SK-N-SH treated with all-trans-retinoic acid at 6 μM for 48 hours (cell line): ENCODE results near the gene ATP5F1D.

Source experiments
- ARNTL ChIP-seq: fragments of 450-650 bp; formaldehyde crosslinking; IDR thresholded peaks from 2 replicates; pipeline ENCODE4 v1.5.0; 2020; ENCODE audit warnings: low read depth, mild to moderate bottlenecking, moderate library complexity, borderline replicate concordance
- BACH2 ChIP-seq: fragments of 250-450 bp; sonication (Bioruptor Pico); IDR thresholded peaks from 2 replicates; pipeline ENCODE4 v1.9.0; 2021; ENCODE audit warnings: mild to moderate bottlenecking, borderline replicate concordance
- ESRRG ChIP-seq: fragments of 250-450 bp; sonication (Bioruptor Pico); IDR thresholded peaks from 2 replicates; pipeline ENCODE4 v1.6.1; 2021; ENCODE audit warnings: mild to moderate bottlenecking
- GLIS3 ChIP-seq: fragments of 250-450 bp; sonication (Bioruptor Pico); IDR thresholded peaks from 2 replicates; pipeline ENCODE4 v1.5.0; 2020; ENCODE audit warnings: mild to moderate bottlenecking, moderate library complexity
- RARB ChIP-seq: fragments of 250-450 bp; sonication (Bioruptor Pico); IDR thresholded peaks from 2 replicates; pipeline ENCODE4 v1.8.0; 2021; ENCODE audit warnings: mild to moderate bottlenecking, moderate library complexity
- TOX ChIP-seq: fragments of 250-450 bp; sonication (Bioruptor Pico); IDR thresholded peaks from 2 replicates; pipeline ENCODE4 v1.8.0; 2021; ENCODE audit warnings: mild to moderate bottlenecking, moderate library complexity, borderline replicate concordance
- ZFP30 ChIP-seq: fragments of 450-650 bp; formaldehyde crosslinking; IDR thresholded peaks from 2 replicates; pipeline ENCODE4 v1.5.0; 2022; ENCODE audit warnings: mild to moderate bottlenecking, moderate library complexity
- ZNF565 ChIP-seq: fragments of 450-650 bp; formaldehyde crosslinking; conservative IDR thresholded peaks from 2 replicates; pipeline ENCODE4 v1.5.0; 2020; ENCODE audit warnings: low read depth, mild to moderate bottlenecking, moderate library complexity
- ZNF8 ChIP-seq: fragments of 450-650 bp; formaldehyde crosslinking; IDR thresholded peaks from 2 replicates; pipeline ENCODE4 v1.5.0; 2020; ENCODE audit warnings: mild to moderate bottlenecking, moderate library complexity
- TF ChIP-seq, protein P1 (sequence below): fragments of 250-450 bp; sonication (Bioruptor Pico); IDR thresholded peaks from 2 replicates; pipeline ENCODE4 v1.8.0; 2020; ENCODE audit warnings: mild to moderate bottlenecking, moderate library complexity, borderline replicate concordance
- TF ChIP-seq, protein P2 (sequence below): fragments of 250-450 bp; sonication (Bioruptor Pico); IDR thresholded peaks from 2 replicates; pipeline ENCODE4 v1.5.1; 2020; ENCODE audit warnings: low read depth, mild to moderate bottlenecking, moderate library complexity

DNA sequence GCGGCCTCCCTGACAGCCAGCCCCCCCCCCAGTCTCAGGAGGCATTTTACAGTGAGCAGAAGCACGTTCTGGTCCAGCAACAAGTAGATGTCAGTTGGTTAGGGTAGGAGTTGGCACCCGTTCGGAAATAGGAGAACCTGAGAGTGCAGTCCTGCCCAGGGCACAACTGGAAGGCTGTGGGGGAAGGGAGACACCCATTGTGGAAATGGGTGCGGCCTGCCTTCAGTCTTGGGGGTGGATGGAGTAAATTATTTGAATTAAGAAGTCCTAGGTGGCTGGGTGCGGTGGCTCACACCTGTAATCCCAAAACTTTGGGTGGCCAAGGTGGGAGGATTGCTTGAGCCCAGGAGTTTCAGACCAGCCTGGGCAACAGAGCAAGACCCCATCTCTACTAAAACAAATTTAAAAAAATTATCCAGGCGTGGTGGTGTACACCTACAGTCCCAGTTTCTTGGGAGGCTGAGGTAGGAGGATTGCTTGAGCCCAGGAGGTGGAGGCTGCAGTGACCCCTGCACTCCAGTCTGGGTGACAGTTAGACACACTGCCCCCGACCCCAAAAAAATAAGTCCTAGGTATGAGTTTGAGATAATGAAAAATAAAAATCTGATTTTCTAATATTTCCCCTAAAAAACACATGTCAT lies 28.8 kb downstream of the ATP5F1D start:
- TF ChIP-seq GLIS3 (CRISPR knock-in tag) (no peak), ZFP30 (CRISPR knock-in tag) (no peak), TOX (no peak), ZNF8 (CRISPR knock-in tag) (no peak), ARNTL (no peak), BACH2 (no peak), RARB (CRISPR knock-in tag) (no peak), ZNF565 (CRISPR knock-in tag) (no peak), ESRRG (CRISPR knock-in tag) (no peak)
- TF ChIP-seq, protein P1, sequence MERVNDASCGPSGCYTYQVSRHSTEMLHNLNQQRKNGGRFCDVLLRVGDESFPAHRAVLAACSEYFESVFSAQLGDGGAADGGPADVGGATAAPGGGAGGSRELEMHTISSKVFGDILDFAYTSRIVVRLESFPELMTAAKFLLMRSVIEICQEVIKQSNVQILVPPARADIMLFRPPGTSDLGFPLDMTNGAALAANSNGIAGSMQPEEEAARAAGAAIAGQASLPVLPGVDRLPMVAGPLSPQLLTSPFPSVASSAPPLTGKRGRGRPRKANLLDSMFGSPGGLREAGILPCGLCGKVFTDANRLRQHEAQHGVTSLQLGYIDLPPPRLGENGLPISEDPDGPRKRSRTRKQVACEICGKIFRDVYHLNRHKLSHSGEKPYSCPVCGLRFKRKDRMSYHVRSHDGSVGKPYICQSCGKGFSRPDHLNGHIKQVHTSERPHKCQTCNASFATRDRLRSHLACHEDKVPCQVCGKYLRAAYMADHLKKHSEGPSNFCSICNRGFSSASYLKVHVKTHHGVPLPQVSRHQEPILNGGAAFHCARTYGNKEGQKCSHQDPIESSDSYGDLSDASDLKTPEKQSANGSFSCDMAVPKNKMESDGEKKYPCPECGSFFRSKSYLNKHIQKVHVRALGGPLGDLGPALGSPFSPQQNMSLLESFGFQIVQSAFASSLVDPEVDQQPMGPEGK (CRISPR knock-in tag), result no peak
- TF ChIP-seq, protein P2, sequence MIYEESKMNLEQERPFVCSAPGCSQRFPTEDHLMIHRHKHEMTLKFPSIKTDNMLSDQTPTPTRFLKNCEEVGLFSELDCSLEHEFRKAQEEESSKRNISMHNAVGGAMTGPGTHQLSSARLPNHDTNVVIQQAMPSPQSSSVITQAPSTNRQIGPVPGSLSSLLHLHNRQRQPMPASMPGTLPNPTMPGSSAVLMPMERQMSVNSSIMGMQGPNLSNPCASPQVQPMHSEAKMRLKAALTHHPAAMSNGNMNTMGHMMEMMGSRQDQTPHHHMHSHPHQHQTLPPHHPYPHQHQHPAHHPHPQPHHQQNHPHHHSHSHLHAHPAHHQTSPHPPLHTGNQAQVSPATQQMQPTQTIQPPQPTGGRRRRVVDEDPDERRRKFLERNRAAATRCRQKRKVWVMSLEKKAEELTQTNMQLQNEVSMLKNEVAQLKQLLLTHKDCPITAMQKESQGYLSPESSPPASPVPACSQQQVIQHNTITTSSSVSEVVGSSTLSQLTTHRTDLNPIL (CRISPR knock-in tag), result no peak
